ENCODE data around the gene SMAGP. TPM values are rescaled to one million over a fixed set of nuclear protein-coding genes. Genes with fewer than 3 reads are reported as not detected.

The SMAGP gene
- total and polyA plus RNA-seq, 2 of the 4 experiments (the other 2 are of a cell fraction): 12.2 to 42.7 TPM

DNA sequence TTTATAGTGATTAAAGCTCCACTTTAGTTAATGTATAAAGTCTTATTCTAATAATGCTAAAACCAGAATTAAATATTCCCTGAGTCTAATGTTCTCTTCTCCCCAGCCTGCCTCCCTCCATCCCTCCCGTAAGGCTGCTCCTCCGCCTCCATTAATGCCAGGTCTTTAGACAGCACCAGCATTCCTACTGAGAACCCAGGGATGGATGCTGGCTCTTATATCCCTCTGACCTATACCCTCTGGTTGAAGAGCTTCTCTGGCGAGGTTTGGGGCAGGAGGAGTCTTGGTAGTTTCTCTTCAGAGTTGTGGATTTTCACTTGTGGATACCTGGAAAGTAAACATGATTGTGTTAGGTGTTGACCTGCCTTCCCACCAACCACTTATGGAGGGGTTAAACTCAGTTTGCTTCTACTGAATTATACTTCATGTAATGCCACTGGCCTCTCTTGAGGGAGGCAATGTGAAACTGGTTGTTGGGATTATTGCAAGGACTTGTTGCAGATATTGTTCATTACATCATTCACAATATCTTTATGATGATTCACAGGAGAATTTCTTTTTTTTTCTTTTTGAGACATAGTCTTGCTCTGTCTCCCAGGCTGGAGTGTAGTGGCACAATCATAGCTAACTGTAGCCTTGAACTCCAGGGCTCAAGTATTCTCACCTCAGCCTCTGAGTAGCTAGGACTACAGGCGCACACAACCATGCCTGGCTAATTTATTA lies 11.1 kb upstream of the SMAGP start:
- Histone ChIP-seq H2AK9ac (replicated peaks; ENCODE audit: low read depth, low read length, poor library complexity) (no peak overlapping the region), H3K4me2 (ENCODE audit: low read depth, low read length) (no peak overlapping the region), H2AK5ac (ENCODE audit: low read depth, low read length) (no peak overlapping the region; the same call in 1 of the 2 replicates), H2BK120ac (ENCODE audit: low read depth, low read length) (no peak overlapping the region), H4K5ac (ENCODE audit: low read depth, low read length) (no peak overlapping the region), H3K9me3 (ENCODE audit: control insufficient read depth, insufficient read depth, low read length) (no peaks in the 10 kb centered on the region), H2BK5ac (ENCODE audit: low read depth, low read length, poor library complexity, severe bottlenecking) (no peak overlapping the region), H3K36me3 (ENCODE audit: control insufficient read depth, insufficient read depth, low read length) (no peaks in the 10 kb centered on the region), H3K56ac (ENCODE audit: extremely low read depth, insufficient read depth, low read length) (no peak overlapping the region), H3K18ac (ENCODE audit: low read depth, low read length) (no peak overlapping the region), H4K20me1 (ENCODE audit: insufficient read depth, low read length) (no peaks in the 10 kb centered on the region), H3K4me3 (ENCODE audit: insufficient read depth, low read depth, low read length) (no peak overlapping the region), H3K27me3 (ENCODE audit: control insufficient read depth, insufficient read depth, low read length) (no peaks in the 10 kb centered on the region), H3K14ac (replicated peaks; ENCODE audit: low read depth, low read length) (peak overlapping the region; percentile 55; the same call in 1 of the 2 replicates), H2BK15ac (ENCODE audit: low read depth, low read length) (no peak overlapping the region), H3K79me1 (ENCODE audit: low read depth in 1 of 2, low read length in 2 of 2) (no peaks in the 10 kb centered on the region), H3K4me1 (ENCODE audit: control insufficient read depth, insufficient read depth, low read length) (peaks cover 3% of the 10 kb centered on the region; the same call in 1 of the 2 replicates), H3K9me1 (ENCODE audit: insufficient read depth, low read length) (no peaks in the 10 kb centered on the region; the same call in 1 of the 2 replicates), H3K27ac (ENCODE audit: insufficient read depth, low read length) (no peak overlapping the region), H3K4ac (ENCODE audit: low read depth, low read length) (no peak overlapping the region), H4K8ac (ENCODE audit: low read depth in 2 of 2, low read length in 2 of 2) (no peak overlapping the region), H3K23ac (ENCODE audit: low read depth, low read length) (no peak overlapping the region), H2BK20ac (ENCODE audit: low read depth, low read length) (no peak overlapping the region), H4K91ac (ENCODE audit: insufficient read depth, low read depth, low read length) (no peak overlapping the region), H3K9ac (ENCODE audit: low read depth, low read length) (no peak overlapping the region), H2AFZ (replicated peaks; ENCODE audit: low read length, poor library complexity) (no peak overlapping the region)
- intact Hi-C loops (cut with micrococcal nuclease): no loop called here
- dilution Hi-C loops (cut with HindIII; ENCODE audit: low sequenced_read_pairs, unreplicated experiment): no loop called here
- POLR2A ChIA-PET (ENCODE audit: unreplicated experiment): no interaction called here
- 100% methylated on average over 1 of the region's 4 CpGs; no CpG with 5 or more reads in 1 of the 2 experiments for WGBS, 2 experiments (ENCODE audit: extremely low coverage in 2 of 2, insufficient read length in 1 of 2)
- in situ Hi-C loops (cut with MboI; ENCODE audit: low sequenced_read_pairs): no loop called here
- ATAC-seq (ENCODE audit: low read depth) (peak; percentile 88), DNase-seq (peak; percentile 74)
- no TSS peak for BruUV-seq (replicated peaks)
- CTCF ChIA-PET: no interaction called here
- TF ChIP-seq FOS (IDR thresholded peaks at IDR 0.05; ENCODE audit: low read depth, low read length) (peak; percentile 33; the same call in 1 of the 2 replicates), CEBPB (IDR thresholded peaks at IDR 0.05; ENCODE audit: low read depth, low read length) (peak; percentile 72)
- TF ChIP-seq, protein P1, sequence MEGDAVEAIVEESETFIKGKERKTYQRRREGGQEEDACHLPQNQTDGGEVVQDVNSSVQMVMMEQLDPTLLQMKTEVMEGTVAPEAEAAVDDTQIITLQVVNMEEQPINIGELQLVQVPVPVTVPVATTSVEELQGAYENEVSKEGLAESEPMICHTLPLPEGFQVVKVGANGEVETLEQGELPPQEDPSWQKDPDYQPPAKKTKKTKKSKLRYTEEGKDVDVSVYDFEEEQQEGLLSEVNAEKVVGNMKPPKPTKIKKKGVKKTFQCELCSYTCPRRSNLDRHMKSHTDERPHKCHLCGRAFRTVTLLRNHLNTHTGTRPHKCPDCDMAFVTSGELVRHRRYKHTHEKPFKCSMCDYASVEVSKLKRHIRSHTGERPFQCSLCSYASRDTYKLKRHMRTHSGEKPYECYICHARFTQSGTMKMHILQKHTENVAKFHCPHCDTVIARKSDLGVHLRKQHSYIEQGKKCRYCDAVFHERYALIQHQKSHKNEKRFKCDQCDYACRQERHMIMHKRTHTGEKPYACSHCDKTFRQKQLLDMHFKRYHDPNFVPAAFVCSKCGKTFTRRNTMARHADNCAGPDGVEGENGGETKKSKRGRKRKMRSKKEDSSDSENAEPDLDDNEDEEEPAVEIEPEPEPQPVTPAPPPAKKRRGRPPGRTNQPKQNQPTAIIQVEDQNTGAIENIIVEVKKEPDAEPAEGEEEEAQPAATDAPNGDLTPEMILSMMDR (conservative IDR thresholded peaks at IDR 0.05; ENCODE audit: low read depth, low read length): no peak
- TF ChIP-seq, protein P2, sequence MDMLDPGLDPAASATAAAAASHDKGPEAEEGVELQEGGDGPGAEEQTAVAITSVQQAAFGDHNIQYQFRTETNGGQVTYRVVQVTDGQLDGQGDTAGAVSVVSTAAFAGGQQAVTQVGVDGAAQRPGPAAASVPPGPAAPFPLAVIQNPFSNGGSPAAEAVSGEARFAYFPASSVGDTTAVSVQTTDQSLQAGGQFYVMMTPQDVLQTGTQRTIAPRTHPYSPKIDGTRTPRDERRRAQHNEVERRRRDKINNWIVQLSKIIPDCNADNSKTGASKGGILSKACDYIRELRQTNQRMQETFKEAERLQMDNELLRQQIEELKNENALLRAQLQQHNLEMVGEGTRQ (IDR thresholded peaks at IDR 0.05; ENCODE audit: low read depth, low read length): no peak

Data from IMR-90 (cell line).